SKM-1 treated with dmso at 0.1 percent for 144 hours (cell line): ENCODE results near the gene SAV1.
A peak's percentile ranks its signal among the peaks of the same experiment; 100 is the strongest.
"Not testable (repeated sequence)": the region's sequence is repeated elsewhere in the genome, so short reads cannot be mapped to it uniquely, and the experiment has no call there.

ENCODE experiments used
- DNase-seq: peaks from one replicate; lab custom pipeline; 2025; ENCODE audit not compliant: unreplicated experiment; lab: John Stamatoyannopoulos, UW

Gene SAV1

DNA sequence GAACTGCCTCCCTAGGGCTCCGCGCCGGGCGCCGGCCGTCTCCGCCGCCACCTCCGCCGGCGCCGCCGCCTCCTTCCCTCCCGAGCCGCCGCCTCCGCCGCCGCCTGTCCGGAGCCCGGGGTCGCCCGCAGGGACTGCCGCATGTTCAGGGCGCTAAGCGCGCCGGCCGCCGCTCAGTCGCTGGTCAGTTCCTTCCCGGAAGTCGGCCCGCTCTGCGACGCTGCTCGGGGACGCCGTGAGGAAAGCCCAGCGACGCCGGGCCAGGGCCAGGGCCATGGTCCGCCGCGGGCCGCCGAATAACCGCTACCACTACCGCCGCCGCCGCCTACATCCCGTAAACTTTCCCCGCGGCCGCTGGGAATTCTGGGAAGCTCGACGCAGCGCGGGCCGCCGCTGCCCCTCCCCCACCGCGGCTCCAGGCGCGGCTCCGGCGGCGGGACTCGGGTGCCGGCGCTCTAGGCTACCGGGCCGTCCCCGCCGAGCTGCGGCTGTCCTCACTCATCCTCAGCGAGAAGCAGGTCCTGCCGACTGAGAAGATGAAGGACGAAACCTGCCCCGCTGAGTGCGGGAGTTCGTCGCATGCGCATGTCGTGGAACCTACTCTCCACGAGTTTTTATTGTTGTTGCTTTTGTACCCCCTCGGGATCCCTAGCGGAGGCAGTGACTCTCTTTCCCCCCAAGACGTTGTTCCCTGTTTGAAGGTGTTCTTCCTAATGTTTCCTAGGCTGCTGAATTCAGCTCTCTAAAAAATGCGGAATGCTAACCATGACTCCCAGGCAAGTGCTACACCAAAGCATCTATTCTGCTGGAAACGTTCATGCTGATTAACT lies at the start of gene SAV1:
Gene SAV1, minus strand, starts transcription at position 311 of the 830 bp plus-strand sequence. CDS start 339 bp downstream, outside the sequence.
- DNase-seq: peak; percentile 13

DNA sequence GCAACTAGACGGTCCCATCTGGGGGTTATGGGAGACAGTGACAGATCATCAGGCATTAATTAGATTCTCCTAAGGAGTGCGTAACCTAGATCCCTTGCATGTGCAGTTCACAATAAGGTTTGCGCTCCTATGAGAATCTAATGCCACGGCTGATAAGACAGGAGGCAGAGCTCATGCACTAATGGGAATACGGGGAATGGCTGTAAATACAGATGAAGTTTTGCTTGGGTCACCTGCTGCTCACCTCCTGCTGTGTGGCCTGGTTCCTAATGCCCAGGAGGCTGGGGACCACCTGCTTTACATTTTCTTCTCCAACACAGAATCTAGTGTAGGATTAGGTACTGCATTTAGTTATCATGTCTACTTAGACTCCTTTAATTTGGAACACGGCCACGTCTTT lies 49.7 kb upstream of the SAV1 start:
- no peak for DNase-seq

DNA sequence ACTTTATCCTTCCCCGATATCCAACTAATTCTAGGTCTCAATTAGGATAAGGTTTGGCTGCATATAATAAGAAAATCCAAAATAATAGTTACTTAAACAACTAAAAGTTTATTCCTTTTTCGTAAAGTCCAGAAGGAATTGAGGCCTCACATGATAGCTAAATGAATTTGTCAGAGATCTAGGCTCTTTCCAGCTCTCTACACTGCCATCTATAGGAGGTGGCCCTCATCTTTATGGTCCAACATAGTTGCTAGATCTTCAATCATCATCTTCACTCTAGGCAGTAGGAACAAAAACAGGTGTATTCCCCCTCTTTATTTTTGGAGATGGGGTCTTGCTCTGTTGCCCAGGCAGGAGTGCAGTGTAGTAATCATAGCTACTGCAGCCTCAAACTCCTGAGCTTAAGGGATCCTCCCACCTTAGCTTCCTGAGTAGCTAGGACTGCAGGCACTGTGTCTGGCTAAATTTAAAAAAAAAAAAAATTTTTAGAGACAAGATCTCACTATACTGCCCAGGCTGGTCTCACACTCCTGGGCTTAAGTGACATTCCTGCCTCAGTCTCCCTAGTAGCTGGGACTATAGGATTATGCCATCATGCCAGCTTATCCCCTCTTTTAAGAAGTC lies 46.5 kb upstream of the SAV1 start:
- peak; percentile 15 for DNase-seq

DNA sequence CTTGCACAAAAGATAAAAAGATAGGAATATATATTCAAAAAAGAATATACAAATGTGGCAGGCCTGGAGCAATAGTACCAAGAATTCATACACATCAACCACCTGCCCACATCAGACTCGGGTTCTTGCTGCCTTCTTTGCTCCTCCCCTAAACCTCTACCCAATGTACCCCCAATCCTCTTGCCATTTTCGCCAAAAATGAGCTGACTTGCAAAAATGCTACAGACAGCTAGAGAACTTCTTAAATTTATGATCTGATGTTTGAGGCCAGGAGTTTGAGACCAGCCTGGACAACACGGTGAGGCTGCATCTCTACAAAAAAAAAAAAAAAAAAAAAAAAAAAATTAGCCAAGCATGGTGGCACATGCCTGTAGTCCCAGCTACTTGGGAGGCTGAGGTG lies 42.9 kb upstream of the SAV1 start:
- no peak for DNase-seq

DNA sequence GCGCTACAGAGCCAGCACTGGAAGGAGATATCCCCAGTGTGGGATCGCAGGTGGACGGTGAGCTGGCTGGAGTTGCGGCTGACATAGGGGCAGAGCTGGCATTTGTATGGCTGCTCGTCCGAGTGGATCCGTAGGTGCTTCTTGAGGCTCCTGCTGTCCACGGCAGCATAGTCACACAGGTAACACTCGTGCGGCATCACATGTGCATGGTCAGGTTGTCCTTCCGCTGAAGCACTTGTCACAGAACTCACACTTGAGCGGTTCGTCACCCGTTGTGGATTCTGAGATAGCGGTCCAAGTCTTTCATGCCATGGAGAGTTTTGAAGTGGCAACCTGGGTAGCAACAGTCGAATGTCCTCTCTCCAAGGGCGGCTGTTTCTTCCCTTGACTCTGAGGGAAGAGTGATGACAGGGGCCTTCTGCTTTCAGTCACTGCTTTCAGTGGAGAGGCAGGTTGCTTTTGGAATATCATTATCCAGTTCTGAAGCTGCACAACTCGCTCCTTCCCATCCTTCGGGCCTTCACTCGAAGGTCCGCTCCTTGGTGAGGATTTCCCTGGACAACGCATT lies 37.0 kb upstream of the SAV1 start:
- no peak for DNase-seq

DNA sequence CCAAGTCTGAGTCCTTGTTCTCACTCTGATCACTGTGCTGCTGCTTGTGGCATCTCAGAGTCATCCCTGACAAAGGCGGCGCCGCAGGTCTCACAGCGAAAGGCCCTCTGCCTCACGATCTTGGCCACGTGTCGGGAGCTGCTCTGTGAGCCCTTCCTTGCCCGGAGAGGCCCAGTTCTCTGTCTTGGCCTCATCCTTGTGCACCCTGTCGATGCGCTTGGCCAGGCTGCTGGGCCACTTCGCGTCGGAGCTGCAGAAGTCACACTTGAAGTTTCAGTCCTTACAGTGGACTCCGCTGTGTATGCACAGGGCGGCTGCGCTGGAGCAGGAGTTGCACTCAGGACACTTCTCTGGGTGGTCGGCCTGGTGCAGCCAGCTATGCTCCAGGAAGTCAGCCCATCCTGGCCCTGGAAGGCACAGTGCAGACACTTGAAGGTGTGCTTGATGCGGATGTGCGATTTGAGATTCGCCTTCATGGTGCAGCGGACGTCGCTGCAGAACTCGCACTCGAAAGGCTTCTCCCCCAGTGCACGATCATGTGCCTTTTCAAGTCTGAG lies 36.4 kb upstream of the SAV1 start:
- DNase-seq: no peak

DNA sequence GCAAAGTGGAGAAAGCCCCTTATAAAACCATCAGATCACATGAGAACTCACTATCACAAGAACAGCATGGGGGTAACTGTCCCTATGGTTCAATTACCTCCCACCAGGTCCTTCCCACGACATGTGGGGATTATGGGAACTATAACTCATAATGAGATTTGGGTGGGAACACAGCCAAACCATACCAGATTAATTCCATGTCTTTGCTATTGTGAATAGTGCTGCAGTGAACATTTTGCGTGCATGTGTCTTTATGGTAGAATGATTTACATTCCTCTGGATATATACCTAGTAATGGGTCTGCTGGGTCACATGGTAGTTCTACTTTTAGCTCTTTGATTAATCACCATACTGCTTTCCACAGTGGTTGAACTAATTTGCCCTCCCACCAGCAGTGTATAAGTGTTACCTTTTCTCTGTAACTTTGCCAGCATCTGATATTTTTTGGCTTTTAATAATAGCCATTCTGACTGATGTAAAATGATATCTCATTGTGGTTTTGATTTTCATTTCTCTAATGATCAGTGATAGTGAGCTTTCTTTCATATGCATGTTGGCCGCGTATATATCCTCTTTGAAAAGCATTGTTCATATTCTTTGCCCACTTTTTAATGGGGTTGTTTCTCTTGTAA lies 29.7 kb upstream of the SAV1 start:
- no peak for DNase-seq

DNA sequence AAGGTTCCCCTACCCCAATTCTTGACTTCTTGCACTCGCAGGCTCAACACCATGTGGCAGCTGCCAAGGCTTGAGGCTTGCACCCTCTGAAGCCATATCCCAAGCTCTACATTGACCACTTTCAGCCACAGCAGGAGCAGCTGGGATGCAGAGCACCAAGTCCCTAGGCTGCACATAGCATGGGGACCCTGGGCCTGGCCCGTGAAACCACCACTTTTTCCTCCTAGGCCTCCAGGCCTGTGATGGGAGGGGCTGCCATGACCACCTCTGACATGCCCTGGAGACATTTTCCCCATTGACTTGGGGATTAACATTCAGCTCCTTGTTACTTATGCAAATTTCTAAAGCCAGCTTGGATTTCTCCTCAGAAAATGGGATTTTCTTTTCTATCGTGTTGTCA lies 26.2 kb upstream of the SAV1 start:
- DNase-seq: not testable (repeated sequence)

DNA sequence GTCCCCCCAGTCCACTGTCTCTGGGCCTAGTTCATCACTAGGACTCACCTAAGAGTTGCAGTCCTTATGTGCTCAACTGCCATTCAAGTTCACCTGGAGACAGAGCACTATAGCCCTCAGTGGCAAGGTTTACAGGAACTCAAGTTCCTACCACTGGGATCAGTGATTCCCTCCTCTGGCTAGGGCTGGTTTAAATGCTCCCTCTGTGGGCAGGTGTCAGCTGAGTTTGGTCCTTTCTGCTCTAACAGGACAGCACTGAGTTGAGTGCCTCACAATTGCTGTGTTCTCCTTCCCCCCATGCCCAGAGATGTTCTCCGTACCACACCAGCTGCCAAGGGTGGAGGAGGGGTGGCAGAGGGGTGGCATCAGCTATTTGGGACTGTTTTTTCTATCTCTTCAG lies 20.8 kb upstream of the SAV1 start:
- DNase-seq: no peak

DNA sequence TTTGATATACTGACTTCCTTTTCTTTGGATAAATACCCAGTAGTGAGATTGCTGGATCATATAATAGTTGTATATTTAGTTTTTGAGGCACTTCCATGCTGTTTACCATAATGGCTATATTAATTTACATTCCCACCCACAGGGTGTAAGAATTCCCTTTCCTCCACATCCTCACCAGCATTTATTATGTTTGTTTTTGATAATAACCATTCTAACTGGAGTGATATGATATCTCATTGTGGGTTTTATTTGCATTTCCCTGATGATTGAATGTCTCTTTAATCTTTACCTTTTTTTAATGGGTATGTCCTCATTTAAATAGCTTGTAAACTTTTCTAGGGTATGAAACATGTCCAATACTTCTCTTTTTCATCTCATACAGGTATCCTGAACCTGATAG lies 11.6 kb upstream of the SAV1 start:
- DNase-seq: no peak

DNA sequence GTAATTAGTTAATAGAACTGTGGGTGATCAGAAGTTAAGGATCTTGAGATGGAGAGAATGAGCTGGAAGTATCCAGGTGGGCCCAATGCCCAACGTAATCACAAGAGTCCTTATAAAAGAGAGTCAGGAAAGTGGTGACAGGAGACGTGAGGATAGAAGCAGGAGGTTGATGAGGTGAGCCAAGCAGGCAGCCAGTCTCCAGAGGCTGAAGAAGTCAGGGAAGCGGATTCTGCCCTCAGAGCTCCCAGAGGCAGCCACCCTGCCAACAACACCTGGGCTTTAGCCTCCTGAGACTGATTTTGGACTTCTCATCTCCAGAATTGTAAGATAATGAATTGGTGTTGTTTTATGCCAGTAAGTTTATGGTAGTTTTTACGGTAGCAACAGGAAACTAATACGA lies 10.1 kb upstream of the SAV1 start:
- DNase-seq: no peak

DNA sequence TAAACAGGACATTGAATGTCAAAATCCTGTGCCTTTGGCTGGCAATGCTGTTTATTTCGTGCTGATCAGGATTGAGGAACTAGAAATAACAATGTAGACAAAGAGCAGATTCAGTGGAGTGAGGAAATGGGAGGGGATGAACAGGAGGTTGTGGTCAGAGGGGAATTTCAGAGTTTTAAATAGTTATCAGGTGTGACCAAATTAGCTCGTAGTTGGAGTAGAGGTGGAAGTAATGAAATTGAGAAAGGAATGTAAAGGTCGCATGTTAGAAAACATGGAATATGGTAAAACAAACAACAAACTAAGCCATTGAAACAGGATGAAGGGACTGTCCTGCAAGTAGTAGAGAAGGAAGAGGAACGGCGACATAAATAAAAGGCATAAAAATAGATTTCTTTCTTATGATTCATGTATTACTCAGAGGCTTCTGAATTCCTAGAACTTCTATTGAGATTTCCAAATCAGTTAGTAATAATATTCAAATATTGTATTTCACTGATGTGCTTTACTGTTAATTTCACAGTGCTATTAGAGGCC lies 9.5 kb upstream of the SAV1 start:
- DNase-seq: peak; percentile 21

DNA sequence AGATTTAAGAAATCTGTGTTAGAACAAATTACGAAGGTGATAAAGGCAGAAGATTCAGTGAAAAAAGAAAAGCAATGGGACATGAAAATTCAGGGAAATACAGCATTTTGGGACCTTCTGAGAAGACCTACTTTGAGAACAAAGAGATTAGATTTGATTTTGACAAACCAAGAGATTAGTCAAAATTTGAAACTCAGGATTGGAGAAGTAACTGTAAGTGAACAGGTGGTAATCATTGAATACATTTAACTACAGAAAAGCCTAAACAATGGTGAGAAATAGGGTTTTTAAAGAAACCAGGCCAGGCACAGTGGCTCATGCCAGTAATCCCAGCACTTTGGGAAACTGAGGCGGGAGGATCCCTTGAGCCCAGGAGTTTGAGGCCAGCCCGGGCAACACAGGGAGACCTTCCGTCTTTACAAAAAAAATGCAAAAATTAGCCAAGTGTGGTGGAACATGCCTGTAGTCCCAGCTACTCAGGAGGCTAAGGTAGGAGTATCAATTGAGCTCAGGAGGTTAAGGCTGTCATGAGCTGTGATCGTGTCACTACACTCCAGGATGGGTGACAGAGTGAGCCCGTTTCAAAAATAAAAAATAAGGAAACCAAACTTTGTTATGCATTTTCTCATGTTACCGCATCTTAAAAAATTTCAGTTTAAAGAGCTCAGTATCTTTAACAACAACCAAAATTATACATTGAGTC lies 8.9 kb upstream of the SAV1 start:
- DNase-seq: no peak

DNA sequence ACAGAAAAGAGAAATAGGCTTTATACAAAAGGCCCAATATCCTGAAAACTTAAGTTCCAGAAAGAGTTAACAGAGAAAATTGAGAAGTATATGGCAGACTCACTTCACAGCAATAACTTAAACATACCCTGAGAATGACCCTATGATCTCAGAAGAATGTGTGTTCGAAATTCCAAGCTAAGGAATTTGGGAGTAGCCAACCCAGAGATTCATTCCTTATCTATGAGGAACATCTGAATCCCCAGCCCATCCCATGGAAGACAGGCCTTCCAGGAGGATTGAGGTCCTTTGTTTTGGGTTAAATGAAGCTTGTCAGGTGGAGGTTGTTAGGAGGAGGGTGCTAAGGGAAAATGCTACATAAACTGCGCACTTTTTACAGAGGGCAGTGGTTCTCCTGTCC lies 7.5 kb upstream of the SAV1 start:
- DNase-seq: no peak

DNA sequence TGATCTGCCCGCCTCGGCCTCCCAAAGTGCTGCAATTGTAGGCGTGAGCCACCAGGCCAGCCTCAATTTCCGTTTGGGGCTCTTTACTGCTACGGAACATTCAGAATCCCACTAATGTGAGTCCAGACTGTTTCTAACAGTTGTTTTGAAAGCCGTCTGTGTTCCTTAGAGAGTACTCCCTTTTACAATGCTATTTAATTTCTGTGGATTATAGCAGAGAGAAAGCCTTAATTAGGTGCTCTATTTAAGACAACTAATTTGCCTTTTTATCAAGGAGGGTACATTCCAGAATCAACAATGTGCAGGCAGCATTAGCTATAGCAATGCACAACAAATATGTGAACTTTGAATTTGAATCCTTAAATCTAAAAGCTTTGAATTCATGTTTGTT lies 2.8 kb upstream of the SAV1 start:
- no peak for DNase-seq

DNA sequence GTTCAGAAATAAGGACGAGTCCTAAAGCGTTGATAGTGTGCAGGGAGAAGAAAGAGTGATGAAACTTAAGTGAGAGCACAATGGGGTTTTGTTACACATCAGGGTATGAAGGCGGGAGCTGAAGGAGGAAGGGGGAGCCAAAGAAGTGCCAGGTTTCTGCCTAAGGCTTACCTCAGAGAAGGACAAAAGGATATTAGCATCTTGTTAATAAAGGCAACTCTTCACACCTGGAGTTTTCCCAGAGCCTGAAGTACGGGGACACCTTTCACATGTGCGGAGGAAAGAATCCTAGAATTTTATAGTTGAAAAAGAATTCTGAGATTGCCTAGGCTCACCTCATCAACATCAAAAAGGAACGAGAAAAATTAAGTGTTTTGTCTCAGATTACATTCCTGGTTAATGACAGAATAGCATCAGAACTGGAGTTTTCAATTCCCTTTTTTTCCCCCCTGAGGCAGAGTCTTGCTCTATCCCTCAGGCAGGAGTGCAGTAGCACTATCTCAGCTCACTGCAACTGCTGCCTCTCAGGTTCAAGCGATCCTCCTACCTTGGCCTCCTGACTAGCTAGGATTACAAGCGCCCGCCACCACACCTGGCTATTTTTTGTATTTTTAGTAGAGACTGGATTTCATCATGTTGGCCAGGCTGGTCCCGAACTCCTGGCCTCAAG lies 2.2 kb upstream of the SAV1 start:
- DNase-seq: no peak

DNA sequence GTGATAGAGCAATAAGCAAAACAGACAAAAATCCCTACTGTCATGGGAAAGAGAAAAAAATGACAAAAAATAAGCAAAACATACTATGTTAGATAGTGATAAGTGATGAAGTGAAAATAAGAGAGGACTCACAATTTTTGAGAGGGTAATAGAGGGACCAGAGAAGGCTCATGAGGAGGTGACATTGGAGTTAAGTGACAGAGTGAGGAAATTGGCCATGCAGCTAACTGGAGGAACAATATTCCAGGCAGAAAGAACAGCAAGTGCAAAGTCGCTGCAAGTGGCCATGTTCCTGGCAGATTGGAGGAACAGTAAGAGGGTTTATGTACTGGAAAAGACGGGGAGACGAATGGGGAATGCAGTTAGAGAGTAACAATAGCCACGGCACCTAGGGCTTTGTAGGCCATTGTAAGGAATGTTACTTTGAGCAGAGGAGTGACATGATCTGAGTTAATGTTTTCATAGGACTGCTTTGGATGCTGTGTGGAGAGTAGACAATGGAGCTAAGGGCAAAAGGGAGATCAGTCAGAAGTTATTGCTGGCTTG lies 1.4 kb upstream of the SAV1 start:
- no peak for DNase-seq

DNA sequence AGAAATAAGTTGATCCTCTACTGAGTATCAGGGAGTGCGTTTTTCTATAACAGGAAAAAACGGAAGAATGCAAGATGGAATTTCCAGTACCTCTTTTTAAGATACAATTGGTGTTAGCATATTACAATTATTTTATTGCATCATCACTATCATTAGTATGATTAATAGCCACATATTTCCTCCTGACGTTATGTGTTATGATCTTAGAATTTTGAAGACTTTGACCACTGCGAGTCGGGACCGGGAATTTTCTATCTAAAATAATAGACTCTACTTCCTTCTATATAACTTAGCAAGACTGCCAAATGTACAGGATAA lies 679 bp upstream of the SAV1 start:
- DNase-seq: no peak

DNA sequence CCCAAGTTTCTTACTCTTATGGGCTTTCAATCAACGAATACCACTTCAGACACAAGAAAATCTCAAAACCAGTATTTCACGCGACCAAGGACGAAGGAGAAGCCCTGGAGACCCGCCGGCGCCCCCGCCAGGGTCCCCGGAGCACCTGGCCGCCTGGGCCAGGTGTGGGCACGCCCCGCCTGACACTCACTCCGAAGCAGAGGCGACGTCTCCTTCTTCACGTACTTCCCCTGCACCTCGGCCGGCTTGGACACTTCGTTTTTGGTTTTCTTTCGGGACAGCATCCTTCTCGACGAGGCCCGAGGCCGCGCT lies 466 bp downstream of the SAV1 start:
- no peak for DNase-seq
